ENCODE measurements around the gene ATOH8. TPM values are rescaled to one million over a fixed set of nuclear protein-coding genes. Genes with fewer than 3 reads are reported as not detected.

Gene ATOH8
- total and polyA plus RNA-seq, 2 donors (not counting 3 experiments of a cell fraction or from before 2014, with no cell fraction given): 10.3 to 12.8 TPM

DNA sequence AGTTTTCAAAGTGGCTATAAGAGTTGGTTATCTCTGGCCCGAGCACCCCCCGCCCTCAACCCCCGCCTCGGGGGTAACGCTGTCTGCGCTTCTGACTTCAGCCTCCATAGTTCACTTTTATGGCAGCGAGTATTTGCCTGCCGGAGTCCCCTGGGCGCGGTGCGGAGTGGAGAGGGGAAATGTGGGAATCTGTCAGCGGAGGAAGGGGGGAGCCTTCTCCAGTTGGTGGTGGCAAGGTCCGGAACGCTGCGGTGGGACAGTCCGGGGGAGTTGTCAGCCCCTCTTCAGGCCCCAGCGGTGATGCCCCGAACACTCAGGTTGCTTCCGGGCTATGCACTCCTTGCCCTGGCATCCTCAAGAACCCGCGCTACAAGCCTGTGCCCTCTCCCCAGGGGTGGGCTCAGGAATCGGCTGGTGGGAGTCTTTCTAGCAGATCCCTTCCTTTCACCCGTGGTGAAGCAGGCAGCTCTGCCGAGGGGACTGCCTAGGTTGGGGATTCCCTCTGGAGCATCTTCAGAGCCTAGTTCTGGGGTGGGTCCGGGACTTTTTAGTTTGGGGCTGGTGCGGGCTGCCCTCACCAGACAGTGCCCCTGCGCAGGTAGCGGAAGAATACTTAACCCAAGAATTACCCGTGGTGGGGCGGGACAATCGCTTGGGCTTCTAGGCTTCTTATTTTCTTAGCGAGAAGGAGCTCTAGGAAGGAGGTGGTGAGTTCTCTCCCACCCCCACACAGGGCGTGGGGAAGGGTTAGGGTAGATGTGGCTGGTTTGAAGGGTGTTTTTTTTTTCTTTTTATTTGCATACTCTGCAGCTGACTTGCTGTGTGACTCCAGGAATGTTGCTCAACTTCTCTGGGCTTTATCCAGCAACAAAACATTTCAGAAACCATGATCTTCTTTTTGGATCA is 1.6 kb downstream of the ATOH8 start:
- Histone ChIP-seq H3K4me2 (ENCODE audit: insufficient read depth, low read length) (peak overlapping the region; percentile 74), H3K27ac (ENCODE audit: insufficient read depth, low read depth, low read length) (peak overlapping the region; percentile 74), H3K36me3 (ENCODE audit: control insufficient read depth in 2 of 2, extremely low read depth in 1 of 2, insufficient read depth in 2 of 2, low read length in 2 of 2) (no peaks in the 10 kb centered on the region), H3K27me3 (ENCODE audit: control insufficient read depth in 2 of 2, insufficient read depth in 2 of 2, low read length in 2 of 2) (no peaks in the 10 kb centered on the region), H3K4me1 (ENCODE audit: control insufficient read depth, extremely low read depth, insufficient read depth, low read length) (peaks cover 11% of the 10 kb centered on the region), H3K9ac (replicated peaks; ENCODE audit: extremely low read depth, insufficient read depth, low read length) (peak overlapping the region; percentile 89), H3K79me2 (ENCODE audit: control insufficient read depth, insufficient read depth, low read length) (peaks cover 20% of the 10 kb centered on the region), H3K9me3 (replicated peaks; ENCODE audit: control insufficient read depth, insufficient read depth, low read length) (no peaks in the 10 kb centered on the region), H4K20me1 (replicated peaks; ENCODE audit: control insufficient read depth, extremely low read depth, insufficient read depth, low read length) (no peaks in the 10 kb centered on the region), H2AFZ (ENCODE audit: low read depth, low read length) (peak overlapping the region; percentile 26), H3K4me3 (replicated peaks in 1 of 3; ENCODE audit: insufficient read depth in 1 of 3, low read depth in 1 of 3, low read length in 3 of 3) (peak overlapping the region; percentile 63 to 84 (median 67)), H3K9me1 (replicated peaks; ENCODE audit: control insufficient read depth, extremely low read depth, insufficient read depth, low read length) (no peaks in the 10 kb centered on the region)
- dilution Hi-C loops (cut with MboI; ENCODE audit: extremely low pct_ligation_motif_present, low sequenced_read_pairs) (no loop called here), intact Hi-C loops (cut with micrococcal nuclease) (loop anchor here (1.0 kb wide), 2 partner anchors 10 to 17 kb away; no protein-coding TSS in a partner anchor)
- ChIA-PET POLR2A (interaction anchor here (0.6 to 0.9 kb wide), 2 partner anchors 9 to 345 kb away, joined by 3 to 5 read pairs; no protein-coding TSS in a partner anchor), CTCF (interaction anchor here (0.7 to 1.9 kb wide), 4 partner anchors 10 to 43 kb away, joined by 4 to 15 read pairs (median 4); no protein-coding TSS in a partner anchor)
- no peak for TF ChIP-seq FOS (IDR thresholded peaks at IDR 0.05; ENCODE audit: borderline replicate concordance, insufficient read depth, low read length)
- TF ChIP-seq MYC (IDR thresholded peaks at IDR 0.05; ENCODE audit: low read depth, low read length): no peak
- TF ChIP-seq JUN (IDR thresholded peaks at IDR 0.05; ENCODE audit: borderline replicate concordance, insufficient read depth, insufficient read length, low read depth): no peak
- TF ChIP-seq POLR2AphosphoS5 (IDR thresholded peaks at IDR 0.05; ENCODE audit: insufficient read depth, low read depth, low read length): no peak
- TF ChIP-seq MAX (IDR thresholded peaks at IDR 0.05; ENCODE audit: insufficient read depth, insufficient read length): no peak
- no peak for TF ChIP-seq POLR2A (IDR thresholded peaks at IDR 0.05; ENCODE audit: low read depth, low read length)
- TF ChIP-seq CTCF (IDR thresholded peaks at IDR 0.05; ENCODE audit: extremely low read depth in 1 of 2, insufficient read depth in 1 of 2, low read depth in 1 of 2, low read length in 2 of 2): no peak
- TF ChIP-seq EZH2 (IDR thresholded peaks at IDR 0.05; ENCODE audit: borderline replicate concordance, low read depth, low read length, severe bottlenecking): no peak
- TF ChIP-seq GATA2 (IDR thresholded peaks at IDR 0.05; ENCODE audit: insufficient read depth, insufficient read length, low read depth, low read length): no peak
- DNase-seq (ENCODE audit: low read depth, low spot score) (no peak), FAIRE-seq (peak; percentile 75)
- BruUV-seq (replicated peaks): no TSS peak

All from endothelial cell of umbilical vein (primary cell).